CD4-positive, CD25-positive, alpha-beta regulatory T cell (primary cell): ENCODE measurements around the gene VN1R2. TPM values are rescaled to one million over a fixed set of nuclear protein-coding genes. Genes with fewer than 3 reads are reported as not detected.
"Not testable (repeated sequence)": the region's sequence is repeated elsewhere in the genome, so short reads cannot be mapped to it uniquely, and the experiment has no call there.

Experiments used
- ATAC-seq, 2 donors: fragments of 150-1000 bp; cut with Tn5 transposase; one replicate each; pipeline ENCODE4 v1.10.0; 2021; ENCODE audit warnings: low read depth in 2 of 2, moderate number of reproducible peaks in 2 of 2, moderate library complexity in 1 of 2
- DNase-seq, 3 donors: peaks; one replicate each; pipeline versions ENCODE4 v3.0.0 to v3.0.0-alpha.2; 2012 to 2022; ENCODE audit warnings: mixed read lengths in 1 of 3
- H3K27ac ChIP-seq: one replicate; pipeline ENCODE4 v1.7.0; 2013; ENCODE audit warnings: mild to moderate bottlenecking, low read length; ENCODE audit not compliant: insufficient read depth, poor library complexity, severe bottlenecking
- H3K27me3 ChIP-seq: one replicate; pipeline ENCODE4 v1.7.0; 2013; ENCODE audit warnings: low read length; ENCODE audit not compliant: control insufficient read depth, insufficient read depth
- H3K36me3 ChIP-seq: one replicate; pipeline ENCODE4 v1.7.0; 2013; ENCODE audit warnings: mild to moderate bottlenecking, low read length, moderate library complexity; ENCODE audit not compliant: control insufficient read depth, insufficient read depth
- H3K4me1 ChIP-seq: 2 replicates; pipeline ENCODE4 v1.7.0; 2013; ENCODE audit warnings: mild to moderate bottlenecking, low read length; ENCODE audit not compliant: insufficient read depth, control insufficient read depth, poor library complexity, severe bottlenecking
- H3K4me3 ChIP-seq: one replicate; pipeline ENCODE4 v1.7.0; 2013; ENCODE audit warnings: low read depth, mild to moderate bottlenecking, low read length, moderate library complexity
- H3K9me3 ChIP-seq, 2 experiments: 1 replicate in 1 of 2; 2 replicates in 1 of 2; pipeline ENCODE4 v1.7.0; 2013; ENCODE audit warnings: low read length in 2 of 2, mild to moderate bottlenecking in 1 of 2, moderate library complexity in 1 of 2; ENCODE audit not compliant: control insufficient read depth in 2 of 2
- H3K27ac Mint-ChIP-seq, 3 donors: one replicate each; pipeline ENCODE4 v1.8.0; 2020 to 2022; ENCODE audit warnings: mild to moderate bottlenecking in 3 of 3, mixed read lengths in 3 of 3, moderate library complexity in 2 of 3
- H3K27me3 Mint-ChIP-seq: one replicate; pipeline ENCODE4 v1.8.0; 2022; ENCODE audit warnings: mild to moderate bottlenecking, mixed read lengths
- H3K36me3 Mint-ChIP-seq: one replicate; pipeline ENCODE4 v1.8.0; 2020; ENCODE audit warnings: mixed read lengths
- H3K4me1 Mint-ChIP-seq, 4 donors: one replicate each; pipeline ENCODE4 v1.8.0; 2020 to 2022; ENCODE audit warnings: mixed read lengths in 4 of 4, mild to moderate bottlenecking in 1 of 4
- H3K4me3 Mint-ChIP-seq, 4 donors: one replicate each; pipeline ENCODE4 v1.8.0; 2020 to 2022; ENCODE audit warnings: mild to moderate bottlenecking in 4 of 4, mixed read lengths in 4 of 4, moderate library complexity in 3 of 4
- H3K9me3 Mint-ChIP-seq, 7 donors: one replicate each; pipeline ENCODE4 v1.8.0; 2020 to 2022; ENCODE audit warnings: mixed read lengths in 7 of 7, mild to moderate bottlenecking in 3 of 7, moderate library complexity in 2 of 7
- polyA plus RNA-seq, 4 donors: library from polyadenylated mRNA; unstranded; fragments of 300-500 nt; fragmentation: Illumina TruSeq; gene quantifications; one replicate each; pipeline ENCODE4 v1.2.3, GENCODE V29; 2021
- total RNA-seq: library from RNA; stranded (reverse); gene quantifications from one replicate; pipeline ENCODE4 v1.2.3, GENCODE V29; 2022

VN1R2 gene, protein sequence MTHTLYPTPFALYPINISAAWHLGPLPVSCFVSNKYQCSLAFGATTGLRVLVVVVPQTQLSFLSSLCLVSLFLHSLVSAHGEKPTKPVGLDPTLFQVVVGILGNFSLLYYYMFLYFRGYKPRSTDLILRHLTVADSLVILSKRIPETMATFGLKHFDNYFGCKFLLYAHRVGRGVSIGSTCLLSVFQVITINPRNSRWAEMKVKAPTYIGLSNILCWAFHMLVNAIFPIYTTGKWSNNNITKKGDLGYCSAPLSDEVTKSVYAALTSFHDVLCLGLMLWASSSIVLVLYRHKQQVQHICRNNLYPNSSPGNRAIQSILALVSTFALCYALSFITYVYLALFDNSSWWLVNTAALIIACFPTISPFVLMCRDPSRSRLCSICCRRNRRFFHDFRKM
- total RNA-seq (not detected), polyA plus RNA-seq (not detected)

DNA sequence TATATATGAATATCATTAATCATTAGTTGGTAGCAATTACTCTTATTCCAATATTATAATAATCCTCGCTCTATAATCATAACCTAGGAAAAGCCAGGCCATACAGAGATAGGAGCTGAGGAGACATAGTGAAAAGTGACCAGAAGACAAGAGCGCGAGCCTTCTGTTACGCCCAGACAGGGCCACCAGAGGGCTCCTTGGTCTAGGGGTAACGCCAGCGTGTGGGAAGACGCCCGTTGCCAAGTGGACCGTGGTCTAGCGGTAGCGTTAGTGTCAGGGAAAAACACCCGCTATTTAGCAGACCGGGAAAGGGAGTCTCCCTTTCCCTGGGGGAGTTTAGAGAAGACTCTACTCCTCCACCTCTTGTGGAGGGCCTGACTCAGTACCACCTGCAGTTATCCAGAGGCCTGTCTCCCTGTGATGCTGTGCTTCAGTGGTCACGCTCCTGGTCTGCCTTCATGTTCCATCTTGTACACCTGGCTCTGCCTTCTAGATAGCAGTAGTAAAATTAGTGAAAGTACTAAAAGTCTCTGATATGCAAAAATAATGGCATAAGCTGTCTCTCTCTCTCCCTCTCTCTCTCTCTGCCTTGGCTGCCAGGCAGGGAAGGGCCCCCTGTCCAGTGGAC lies at the start of gene VN1R2:
Gene VN1R2, plus strand, starts transcription at position 578 of the 628 bp plus-strand sequence. CDS start 84 bp downstream, outside the sequence.
- not testable (repeated sequence) for ATAC-seq, H3K27me3 Mint-ChIP-seq, DNase-seq, H3K36me3 ChIP-seq, H3K36me3 Mint-ChIP-seq, H3K27ac Mint-ChIP-seq, H3K27me3 ChIP-seq, H3K4me3 Mint-ChIP-seq, H3K27ac ChIP-seq, H3K4me3 ChIP-seq
- Mint-ChIP-seq H3K4me1 (peaks cover 0 to 15% (median 1%) of the 10 kb centered on the region in 4 donors), H3K9me3 (peaks cover 0 to 49% (median 19%) of the 10 kb centered on the region in 7 donors)
- H3K9me3 ChIP-seq = peaks cover 26 to 58% of the 10 kb centered on the region in 2 experiments
- peaks cover 12% of the 10 kb centered on the region for H3K4me1 ChIP-seq

DNA sequence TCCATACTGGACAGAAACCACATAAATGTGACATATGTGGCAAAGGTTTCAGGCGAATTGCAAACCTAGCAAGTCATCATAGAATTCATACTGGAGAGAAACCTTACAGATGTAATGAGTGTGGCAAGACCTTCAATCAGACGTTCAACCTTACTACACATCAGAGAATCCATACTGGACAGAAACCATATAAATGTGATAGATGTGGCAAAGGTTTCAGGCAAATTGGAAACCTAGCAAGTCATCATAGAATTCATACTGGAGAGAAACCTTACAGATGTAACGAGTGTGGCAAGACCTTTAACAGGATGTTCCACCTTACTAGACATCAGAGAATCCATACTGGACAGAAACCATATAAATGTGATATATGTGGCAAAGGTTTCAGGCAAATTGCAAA lies 46.5 kb upstream of the VN1R2 start:
- not testable (repeated sequence) for H3K27me3 Mint-ChIP-seq, ATAC-seq, H3K27ac Mint-ChIP-seq, DNase-seq, H3K4me3 Mint-ChIP-seq, H3K4me3 ChIP-seq, H3K27me3 ChIP-seq, H3K27ac ChIP-seq, H3K4me1 ChIP-seq, H3K4me1 Mint-ChIP-seq
- peaks cover 41% of the 10 kb centered on the region for H3K36me3 Mint-ChIP-seq
- H3K9me3 Mint-ChIP-seq = peaks cover 0 to 94% (median 49%) of the 10 kb centered on the region in 7 donors
- Histone ChIP-seq H3K36me3 (peaks cover 27% of the 10 kb centered on the region), H3K9me3 (peaks cover 62 to 92% of the 10 kb centered on the region in 2 experiments)

DNA sequence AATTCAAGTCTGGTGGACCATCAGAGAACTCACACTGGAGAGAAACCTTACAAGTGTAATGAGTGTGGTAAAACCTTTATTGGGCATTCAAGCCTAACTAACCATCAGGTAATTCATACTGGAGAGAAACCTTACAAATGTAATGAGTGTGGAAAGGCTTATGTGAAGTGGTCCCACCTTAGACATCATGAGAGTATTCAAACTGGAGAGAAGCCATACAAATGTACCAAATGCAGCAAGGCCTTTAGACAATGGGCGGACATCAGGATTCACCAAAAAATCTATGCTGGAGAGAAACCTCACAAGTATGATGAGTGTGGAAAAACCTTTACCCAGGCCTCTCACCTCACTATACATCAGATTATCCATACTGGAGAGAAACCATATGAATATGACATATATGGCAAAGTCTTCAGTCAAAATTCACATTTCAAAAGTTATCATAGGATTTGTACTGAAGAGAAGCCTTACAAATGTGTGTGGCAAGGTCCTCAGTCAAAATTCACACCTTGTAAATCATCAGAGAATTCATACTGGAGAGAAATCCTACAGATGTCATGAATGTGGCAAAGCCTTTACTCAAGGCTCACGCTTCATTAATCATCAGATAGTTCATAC lies 45.3 kb upstream of the VN1R2 start:
- DNase-seq = no peak
- no peaks in the 10 kb centered on the region for H3K27me3 ChIP-seq
- peaks cover 67 to 97% of the 10 kb centered on the region in 2 experiments for H3K9me3 ChIP-seq
- peaks cover 0 to 90% (median 41%) of the 10 kb centered on the region in 7 donors for H3K9me3 Mint-ChIP-seq
- no peak overlapping the region for H3K27ac ChIP-seq
- no peak overlapping the region for H3K4me3 Mint-ChIP-seq
- no peak for ATAC-seq
- H3K4me1 Mint-ChIP-seq = no peaks in the 10 kb centered on the region
- peaks cover 28% of the 10 kb centered on the region for H3K36me3 Mint-ChIP-seq
- H3K4me1 ChIP-seq = no peaks in the 10 kb centered on the region
- peak overlapping the region; percentile 1 for H3K4me3 ChIP-seq
- no peaks in the 10 kb centered on the region for H3K27me3 Mint-ChIP-seq
- peaks cover 24% of the 10 kb centered on the region for H3K36me3 ChIP-seq
- H3K27ac Mint-ChIP-seq = no peak overlapping the region

DNA sequence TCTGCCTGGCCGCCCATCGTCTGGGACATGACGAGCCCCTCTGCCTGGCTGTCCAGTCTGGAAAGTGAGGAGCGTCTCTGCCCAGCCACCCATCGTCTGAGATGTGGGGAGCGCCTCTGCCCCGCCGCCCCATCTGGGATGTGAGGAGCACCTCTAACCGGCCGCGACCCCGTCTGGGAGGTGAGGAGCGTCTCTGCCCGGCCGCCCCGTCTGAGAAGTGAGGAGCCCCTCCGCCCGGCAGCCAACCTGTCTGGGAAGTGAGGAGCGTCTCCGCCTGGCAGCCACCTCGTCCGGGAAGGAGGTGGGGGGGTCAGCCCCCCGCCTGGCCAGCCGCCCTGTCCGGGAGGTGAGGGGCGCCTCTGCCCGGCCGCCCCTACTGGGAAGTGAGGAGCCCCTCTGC lies 35.4 kb upstream of the VN1R2 start:
- not testable (repeated sequence) for H3K4me1 Mint-ChIP-seq, H3K4me3 Mint-ChIP-seq, H3K4me3 ChIP-seq, H3K4me1 ChIP-seq, H3K27ac Mint-ChIP-seq, H3K27me3 Mint-ChIP-seq, DNase-seq, H3K36me3 ChIP-seq, H3K27me3 ChIP-seq, ATAC-seq, H3K36me3 Mint-ChIP-seq, H3K27ac ChIP-seq
- peaks cover 0 to 59% (median 19%) of the 10 kb centered on the region in 7 donors for H3K9me3 Mint-ChIP-seq
- peaks cover 48 to 81% of the 10 kb centered on the region in 2 experiments for H3K9me3 ChIP-seq

DNA sequence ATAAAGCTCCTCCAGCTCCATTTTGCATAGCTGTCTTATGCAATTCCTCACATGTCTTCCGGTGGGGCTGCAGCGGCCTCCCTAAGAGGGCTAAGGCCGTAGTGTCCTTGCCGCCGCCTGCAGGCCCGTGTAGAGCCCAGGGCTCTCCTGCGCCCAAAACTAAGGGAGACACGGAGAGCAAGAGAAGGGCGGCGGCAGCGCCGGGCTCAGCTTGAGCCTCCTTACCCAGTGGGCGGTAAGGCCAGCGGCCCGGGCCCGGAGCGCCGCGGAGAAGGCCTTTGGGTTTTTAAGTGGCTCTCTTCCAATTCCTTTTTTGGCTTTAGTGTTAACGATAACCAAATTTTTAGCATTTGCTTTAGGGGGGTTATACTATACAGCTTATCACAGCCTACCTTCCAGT lies 33.5 kb upstream of the VN1R2 start:
- Histone ChIP-seq H3K4me1 (no peaks in the 10 kb centered on the region), H3K9me3 (peaks cover 39 to 76% of the 10 kb centered on the region in 2 experiments), H3K4me3 (no peak overlapping the region), H3K36me3 (no peaks in the 10 kb centered on the region), H3K27ac (no peak overlapping the region), H3K27me3 (no peaks in the 10 kb centered on the region)
- no peak overlapping the region for H3K4me3 Mint-ChIP-seq
- H3K27me3 Mint-ChIP-seq = no peaks in the 10 kb centered on the region
- ATAC-seq = no peak
- no peak overlapping the region for H3K27ac Mint-ChIP-seq
- peaks cover 0 to 58% (median 20%) of the 10 kb centered on the region in 7 donors for H3K9me3 Mint-ChIP-seq
- no peaks in the 10 kb centered on the region for H3K4me1 Mint-ChIP-seq
- no peak for DNase-seq
- H3K36me3 Mint-ChIP-seq = peaks cover 9% of the 10 kb centered on the region

- peaks cover 77 to 97% of the 10 kb centered on the region in 2 experiments for H3K9me3 ChIP-seq
- H3K36me3 Mint-ChIP-seq = peaks cover 36% of the 10 kb centered on the region
These were observed 20.8 kb upstream of the VN1R2 start for GRCh38 chr19:53237114-53237777.

DNA sequence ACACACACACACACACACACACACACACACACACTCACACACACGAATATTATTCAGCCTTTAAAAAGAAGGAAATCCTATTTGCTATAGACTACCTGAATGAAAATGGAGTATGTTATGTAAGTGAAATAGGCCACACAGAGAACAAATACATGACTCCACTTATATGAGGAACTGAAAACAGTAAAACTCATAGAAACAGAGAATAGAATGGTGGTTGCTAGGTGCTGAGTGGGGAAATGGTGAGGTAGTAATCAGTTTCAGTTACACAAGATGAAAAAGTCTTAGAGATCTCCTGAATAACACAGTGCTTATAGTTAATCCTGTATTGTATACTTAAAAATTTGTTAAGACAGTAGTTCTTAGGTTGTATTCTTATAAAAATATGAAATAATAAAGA lies 11.6 kb upstream of the VN1R2 start:
- ATAC-seq (no peak), DNase-seq (no peak)
- no peaks in the 10 kb centered on the region for H3K27me3 Mint-ChIP-seq
- H3K27ac Mint-ChIP-seq = no peak overlapping the region
- no peak overlapping the region for H3K27ac ChIP-seq
- H3K9me3 Mint-ChIP-seq = peaks cover 4 to 80% (median 38%) of the 10 kb centered on the region in 7 donors
- peaks cover 58 to 73% of the 10 kb centered on the region in 2 experiments for H3K9me3 ChIP-seq
- H3K27me3 ChIP-seq = no peaks in the 10 kb centered on the region
- H3K36me3 Mint-ChIP-seq = peaks cover 71% of the 10 kb centered on the region
- peaks cover 23% of the 10 kb centered on the region for H3K36me3 ChIP-seq
- no peaks in the 10 kb centered on the region for H3K4me1 ChIP-seq
- H3K4me1 Mint-ChIP-seq = no peaks in the 10 kb centered on the region
- no peak overlapping the region for H3K4me3 Mint-ChIP-seq
- H3K4me3 ChIP-seq = no peak overlapping the region

More at GRCh38 chr19:53237114-53237777, 20.8 kb upstream of the VN1R2 start:
- H3K4me1 ChIP-seq = no peaks in the 10 kb centered on the region
- H3K9me3 Mint-ChIP-seq = peaks cover 5 to 79% (median 36%) of the 10 kb centered on the region in 7 donors
- H3K27me3 ChIP-seq = no peaks in the 10 kb centered on the region
- H3K4me1 Mint-ChIP-seq = no peaks in the 10 kb centered on the region
- no peak for ATAC-seq
- H3K4me3 ChIP-seq = no peak overlapping the region
- no peak for DNase-seq
- H3K27ac Mint-ChIP-seq = no peak overlapping the region
- peaks cover under 1% of the 10 kb centered on the region for H3K36me3 ChIP-seq
- H3K27ac ChIP-seq = no peak overlapping the region
- no peaks in the 10 kb centered on the region for H3K27me3 Mint-ChIP-seq
- no peak overlapping the region for H3K4me3 Mint-ChIP-seq
